Activated naive CD4-positive, alpha-beta T cell treated with anti-CD3 and anti-CD28 coated beads, Interleukin-2, amount 50 U/mL, for 24 hours (primary cell): ENCODE results near the gene A4GALT.

ENCODE experiments used
- H3K27ac Mint-ChIP-seq: one replicate; pipeline ENCODE4 v1.8.0; 2021; ENCODE audit warnings: mild to moderate bottlenecking, mixed read lengths
- H3K27me3 Mint-ChIP-seq: one replicate; pipeline ENCODE4 v1.8.0; 2021; ENCODE audit warnings: mixed read lengths
- H3K36me3 Mint-ChIP-seq: one replicate; pipeline ENCODE4 v1.8.0; 2021; ENCODE audit warnings: mixed read lengths
- H3K4me1 Mint-ChIP-seq: one replicate; pipeline ENCODE4 v1.8.0; 2021; ENCODE audit warnings: mixed read lengths
- H3K4me3 Mint-ChIP-seq: one replicate; pipeline ENCODE4 v1.8.0; 2021; ENCODE audit warnings: mild to moderate bottlenecking, mixed read lengths
- H3K9me3 Mint-ChIP-seq: one replicate; pipeline ENCODE4 v1.8.0; 2021; ENCODE audit warnings: mixed read lengths

The A4GALT gene

GRCh38 chr22:42699281-42699975, 21.2 kb downstream of the A4GALT start:
- H3K27ac Mint-ChIP-seq: no peak overlapping the region
- no peaks in the 10 kb centered on the region for H3K9me3 Mint-ChIP-seq
- no peaks in the 10 kb centered on the region for H3K36me3 Mint-ChIP-seq
- H3K4me3 Mint-ChIP-seq: no peak overlapping the region
- no peaks in the 10 kb centered on the region for H3K4me1 Mint-ChIP-seq
- no peaks in the 10 kb centered on the region for H3K27me3 Mint-ChIP-seq

- H3K4me3 Mint-ChIP-seq: no peak overlapping the region
- H3K9me3 Mint-ChIP-seq: no peaks in the 10 kb centered on the region
- no peak overlapping the region for H3K27ac Mint-ChIP-seq
- H3K27me3 Mint-ChIP-seq: no peaks in the 10 kb centered on the region
- no peaks in the 10 kb centered on the region for H3K36me3 Mint-ChIP-seq
- no peaks in the 10 kb centered on the region for H3K4me1 Mint-ChIP-seq
Observed at GRCh38 chr22:42697542-42698013, 23.1 kb downstream of the A4GALT start.

- H3K27me3 Mint-ChIP-seq: no peaks in the 10 kb centered on the region
- no peaks in the 10 kb centered on the region for H3K4me1 Mint-ChIP-seq
- no peak overlapping the region for H3K27ac Mint-ChIP-seq
- H3K9me3 Mint-ChIP-seq: no peaks in the 10 kb centered on the region
- H3K4me3 Mint-ChIP-seq: no peak overlapping the region
- no peaks in the 10 kb centered on the region for H3K36me3 Mint-ChIP-seq
Observed at GRCh38 chr22:42696331-42696967, 24.2 kb downstream of the A4GALT start.

DNA sequence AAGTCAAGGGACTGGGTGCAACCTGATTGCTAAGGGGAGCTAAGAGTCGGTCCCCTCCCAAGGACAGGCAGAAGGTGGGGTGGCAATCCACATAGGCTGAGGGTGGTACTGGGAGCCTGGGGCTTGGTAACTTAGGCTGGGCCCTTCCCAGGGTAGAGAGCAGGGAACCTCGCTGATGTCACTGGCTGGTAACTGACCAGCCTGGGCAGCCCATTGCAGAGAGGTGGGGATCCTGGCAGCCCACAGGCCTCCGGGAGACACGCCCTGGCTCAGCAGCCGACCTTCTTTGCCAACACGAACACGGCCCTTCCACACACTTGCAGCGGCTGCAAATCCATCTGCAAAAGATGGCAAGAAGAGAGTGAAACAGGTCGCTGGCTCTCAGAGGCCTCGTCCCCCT, 25.4 kb downstream of the A4GALT start:
- H3K4me3 Mint-ChIP-seq: no peak overlapping the region
- no peaks in the 10 kb centered on the region for H3K36me3 Mint-ChIP-seq
- no peak overlapping the region for H3K27ac Mint-ChIP-seq
- H3K9me3 Mint-ChIP-seq: no peaks in the 10 kb centered on the region
- H3K27me3 Mint-ChIP-seq: no peaks in the 10 kb centered on the region
- no peaks in the 10 kb centered on the region for H3K4me1 Mint-ChIP-seq

- H3K36me3 Mint-ChIP-seq: no peaks in the 10 kb centered on the region
- H3K27me3 Mint-ChIP-seq: no peaks in the 10 kb centered on the region
- H3K4me3 Mint-ChIP-seq: no peak overlapping the region
- H3K4me1 Mint-ChIP-seq: no peaks in the 10 kb centered on the region
- H3K27ac Mint-ChIP-seq: no peak overlapping the region
- H3K9me3 Mint-ChIP-seq: no peaks in the 10 kb centered on the region
Observed at GRCh38 chr22:42693763-42694683, 26.6 kb downstream of the A4GALT start.

GRCh38 chr22:42693055-42693762, 27.5 kb downstream of the A4GALT start:
- Mint-ChIP-seq H3K27ac (no peak overlapping the region), H3K9me3 (no peaks in the 10 kb centered on the region), H3K4me3 (no peak overlapping the region), H3K4me1 (no peaks in the 10 kb centered on the region), H3K36me3 (no peaks in the 10 kb centered on the region), H3K27me3 (no peaks in the 10 kb centered on the region)

DNA sequence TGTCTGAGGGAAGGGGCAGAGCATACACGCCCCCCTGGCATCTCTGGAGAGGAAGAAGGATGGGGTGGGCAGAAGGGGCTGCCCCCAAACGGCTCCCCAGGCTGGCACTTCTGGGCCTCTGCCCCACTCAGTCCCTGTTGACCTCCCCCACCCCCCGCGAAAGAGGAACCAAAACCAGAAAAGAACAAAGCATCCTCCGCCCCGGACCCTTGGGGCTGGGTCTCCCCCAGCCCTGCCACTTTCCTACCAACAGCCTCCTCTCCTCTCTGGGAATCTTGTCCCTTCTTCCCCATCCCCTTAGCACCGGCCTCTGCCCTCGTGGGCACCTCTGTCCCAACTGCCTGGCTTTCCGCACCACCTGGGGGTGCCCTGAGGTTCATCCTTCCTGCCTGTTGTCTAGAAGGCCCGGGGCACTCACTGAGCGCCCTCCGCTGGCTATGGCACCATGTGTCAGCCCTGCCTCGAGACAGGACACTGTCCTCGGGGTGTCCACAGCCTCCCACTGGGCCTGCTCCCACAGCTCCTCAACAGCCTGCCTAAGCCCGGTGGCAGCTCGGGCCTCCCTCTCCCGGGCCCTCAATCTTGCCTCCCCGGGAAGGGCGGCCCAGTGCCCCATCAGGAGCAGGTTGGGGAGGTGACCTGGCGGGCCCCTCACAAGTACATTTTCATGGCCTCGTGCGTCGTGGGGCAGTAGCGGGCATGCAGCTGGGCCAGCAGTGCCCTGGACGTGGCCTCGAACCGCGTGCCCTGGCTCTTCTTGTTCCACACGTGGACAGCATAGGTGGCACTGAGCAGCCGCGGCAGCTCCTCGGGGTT, 28.2 kb downstream of the A4GALT start:
- H3K4me3 Mint-ChIP-seq: no peak overlapping the region
- H3K36me3 Mint-ChIP-seq: no peaks in the 10 kb centered on the region
- H3K27ac Mint-ChIP-seq: no peak overlapping the region
- no peaks in the 10 kb centered on the region for H3K27me3 Mint-ChIP-seq
- no peaks in the 10 kb centered on the region for H3K9me3 Mint-ChIP-seq
- no peaks in the 10 kb centered on the region for H3K4me1 Mint-ChIP-seq

GRCh38 chr22:42691440-42691839, 29.2 kb downstream of the A4GALT start:
- H3K9me3 Mint-ChIP-seq: no peaks in the 10 kb centered on the region
- no peak overlapping the region for H3K27ac Mint-ChIP-seq
- H3K4me3 Mint-ChIP-seq: no peak overlapping the region
- H3K27me3 Mint-ChIP-seq: no peaks in the 10 kb centered on the region
- H3K36me3 Mint-ChIP-seq: no peaks in the 10 kb centered on the region
- no peaks in the 10 kb centered on the region for H3K4me1 Mint-ChIP-seq

DNA sequence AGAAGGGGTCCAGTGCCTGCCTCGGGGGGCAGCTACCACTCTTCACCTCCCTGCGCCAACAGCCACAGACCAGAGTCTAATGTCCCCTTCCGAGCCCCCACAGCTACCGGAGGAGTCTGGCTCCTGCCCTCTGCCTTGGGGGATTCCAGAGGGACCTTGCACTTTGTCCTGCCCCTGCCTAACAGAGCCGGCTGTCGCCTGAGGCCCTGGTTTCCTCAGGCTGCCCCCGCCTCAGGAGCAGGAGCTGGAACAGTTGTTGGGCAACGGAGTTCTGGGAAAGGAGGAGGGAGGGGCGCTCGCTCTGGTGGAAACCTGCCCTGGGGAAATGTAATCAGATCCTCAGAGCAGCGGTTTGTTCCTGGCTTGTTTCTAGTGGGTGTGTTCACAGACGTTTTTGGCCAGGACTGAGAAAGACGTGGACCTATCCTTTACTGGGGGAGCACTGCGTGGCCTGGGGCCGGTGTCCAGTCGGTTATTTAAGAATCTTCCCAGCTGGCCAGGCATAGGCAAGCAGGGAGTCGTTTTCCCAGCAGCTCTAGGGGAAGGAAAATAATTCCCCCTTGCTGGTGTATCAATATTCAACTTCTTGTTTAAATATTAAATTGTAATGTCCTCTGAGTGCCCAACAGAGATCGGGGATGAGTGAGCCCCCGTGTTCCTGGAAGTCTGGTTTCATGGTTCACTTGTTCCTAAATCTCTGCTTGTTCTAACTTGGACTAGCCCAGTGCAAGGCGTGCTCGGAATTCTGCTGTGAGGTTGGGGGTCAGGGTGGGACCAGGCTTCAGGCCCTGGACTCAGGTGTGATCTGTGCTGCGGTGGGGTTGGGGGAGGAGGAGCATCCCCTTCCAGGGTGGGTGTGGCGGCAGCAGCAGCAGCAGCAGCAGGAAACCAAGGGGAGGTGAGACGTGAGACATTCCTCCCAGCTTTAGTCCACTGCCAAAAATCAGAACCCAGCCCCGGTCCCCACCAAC, 32.1 kb downstream of the A4GALT start:
- Mint-ChIP-seq H3K27ac (no peak overlapping the region), H3K9me3 (no peaks in the 10 kb centered on the region), H3K27me3 (no peaks in the 10 kb centered on the region), H3K4me1 (no peaks in the 10 kb centered on the region), H3K36me3 (no peaks in the 10 kb centered on the region), H3K4me3 (no peak overlapping the region)

- Mint-ChIP-seq H3K27ac (no peak overlapping the region), H3K9me3 (no peaks in the 10 kb centered on the region), H3K36me3 (no peaks in the 10 kb centered on the region), H3K4me1 (no peaks in the 10 kb centered on the region), H3K27me3 (no peaks in the 10 kb centered on the region), H3K4me3 (no peak overlapping the region)
Observed at GRCh38 chr22:42686756-42687491, 33.7 kb downstream of the A4GALT start.

DNA sequence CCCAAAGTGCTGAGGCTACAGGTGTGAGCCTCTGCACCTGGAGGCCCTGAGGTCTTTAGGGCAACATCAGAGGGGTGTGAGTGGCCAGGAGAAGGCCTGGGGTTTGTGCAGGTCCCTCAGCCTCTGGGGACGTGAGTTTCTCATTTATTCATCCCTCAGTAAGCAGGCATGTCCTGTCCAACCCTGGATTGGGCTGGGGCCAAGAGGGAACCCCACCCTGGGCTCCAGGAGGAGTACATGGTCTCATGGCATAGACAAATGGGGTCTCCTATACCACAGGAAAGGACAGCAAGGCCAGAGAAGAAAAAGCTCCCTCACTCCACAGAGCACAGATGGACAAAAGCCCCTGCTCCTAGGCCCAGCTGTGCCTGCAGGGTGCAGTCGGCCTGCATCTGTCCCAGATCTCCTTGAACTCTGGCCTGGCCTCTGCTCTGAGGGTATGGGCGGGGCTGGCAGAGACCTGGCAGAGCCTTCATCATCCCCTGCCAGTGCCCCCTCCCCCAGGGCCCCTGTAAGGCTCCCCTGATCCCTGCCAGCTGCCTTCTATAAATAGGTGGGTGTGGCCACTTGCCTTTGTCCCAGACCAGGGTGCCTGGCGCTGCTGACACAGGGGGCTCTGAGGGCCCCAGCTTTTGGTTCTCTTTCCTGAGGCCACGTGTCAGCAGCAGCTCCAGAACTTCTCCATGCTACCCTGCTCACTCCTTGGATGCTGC, 34.6 kb downstream of the A4GALT start:
- Mint-ChIP-seq H3K27ac (no peak overlapping the region), H3K4me3 (no peak overlapping the region), H3K27me3 (no peaks in the 10 kb centered on the region), H3K36me3 (no peaks in the 10 kb centered on the region), H3K9me3 (no peaks in the 10 kb centered on the region), H3K4me1 (no peaks in the 10 kb centered on the region)

GRCh38 chr22:42684462-42685195, 36.0 kb downstream of the A4GALT start:
- no peaks in the 10 kb centered on the region for H3K36me3 Mint-ChIP-seq
- no peaks in the 10 kb centered on the region for H3K9me3 Mint-ChIP-seq
- no peak overlapping the region for H3K27ac Mint-ChIP-seq
- H3K27me3 Mint-ChIP-seq: no peaks in the 10 kb centered on the region
- no peaks in the 10 kb centered on the region for H3K4me1 Mint-ChIP-seq
- no peak overlapping the region for H3K4me3 Mint-ChIP-seq
